PC-9 (cell line): ENCODE measurements around the gene MRPL32. TPM values are rescaled to one million over a fixed set of nuclear protein-coding genes. Genes with fewer than 3 reads are reported as not detected.

Source experiments
- BruUV-seq: library from RNA; stranded (reverse); fragments of 400-500 nt; replicated peaks from 2 replicates; lab custom pipeline; 2021; lab: Mats Ljungman, UMichigan
- CTCF ChIA-PET: fragments of 300-600 bp; sonication (Branson Sonifier 250); formaldehyde crosslinking; loops from one replicate; lab custom pipeline; 2022; ENCODE audit warnings: antibody characterized with exemption; lab: Charles Lee
- POLR2A ChIA-PET: fragments of 300-600 bp; sonication (Branson Sonifier 250); formaldehyde crosslinking; loops from one replicate; lab custom pipeline; 2022; ENCODE audit warnings: antibody characterized with exemption; ENCODE audit not compliant: unreplicated experiment; lab: Charles Lee
- DNase-seq, 2 experiments: peaks; one replicate each; pipeline versions ENCODE4 v3.0.0 to v3.0.0-alpha.2; 2015 to 2022; ENCODE audit warnings: mixed read lengths in 1 of 2
- H2AFZ ChIP-seq: fragments of 200-600 bp; sonication (generic); 2 replicates; pipeline ENCODE4 v1.8.1; 2017; ENCODE audit warnings: antibody characterized with exemption
- H3F3A ChIP-seq: fragments of 200-600 bp; sonication (generic); 2 replicates; pipeline ENCODE4 v1.8.1; 2017; ENCODE audit warnings: antibody characterized with exemption, mild to moderate bottlenecking, low read depth; ENCODE audit not compliant: insufficient read depth
- H3K27ac ChIP-seq: fragments of 200-600 bp; sonication (generic); 2 replicates; pipeline ENCODE4 v1.6.1; 2016; ENCODE audit warnings: mixed run types
- H3K27me3 ChIP-seq: fragments of 200-600 bp; sonication (generic); 2 replicates; pipeline ENCODE4 v1.6.1; 2016; ENCODE audit warnings: low read depth, mixed run types; ENCODE audit not compliant: insufficient read depth
- H3K36me3 ChIP-seq: fragments of 200-600 bp; sonication (generic); 2 replicates; pipeline ENCODE4 v1.6.1; 2016; ENCODE audit warnings: low read depth, mixed run types
- H3K4me1 ChIP-seq: fragments of 200-600 bp; sonication (generic); replicated peaks from 2 replicates; pipeline ENCODE4 v1.6.1; 2016; ENCODE audit warnings: mixed run types; ENCODE audit not compliant: insufficient read depth
- H3K4me2 ChIP-seq: fragments of 200-600 bp; sonication (generic); 2 replicates; pipeline ENCODE4 v1.6.1; 2017; ENCODE audit warnings: mixed run types
- H3K4me3 ChIP-seq: fragments of 200-600 bp; sonication (generic); 2 replicates; pipeline ENCODE4 v1.6.1; 2016; ENCODE audit warnings: mixed run types
- H3K79me2 ChIP-seq: fragments of 200-600 bp; sonication (generic); 2 replicates; pipeline ENCODE4 v1.6.1; 2017; ENCODE audit warnings: low read depth, mixed run types
- H3K9me2 ChIP-seq: fragments of 200-600 bp; sonication (generic); 2 replicates; pipeline ENCODE4 v1.8.1; 2017; ENCODE audit warnings: mild to moderate bottlenecking; ENCODE audit not compliant: insufficient read depth
- H3K9me3 ChIP-seq: fragments of 200-600 bp; sonication (generic); 2 replicates; pipeline ENCODE4 v1.8.1; 2016; ENCODE audit warnings: low read depth; ENCODE audit not compliant: insufficient read depth
- H4K20me1 ChIP-seq: fragments of 200-600 bp; sonication (generic); 2 replicates; pipeline ENCODE4 v1.8.1; 2017; ENCODE audit not compliant: insufficient read depth
- CTCF ChIP-seq: fragments of 200-600 bp; sonication (generic); conservative IDR thresholded peaks from 2 replicates; pipeline ENCODE4 v1.6.1; 2017; ENCODE audit warnings: mixed run types, antibody characterized with exemption, mild to moderate bottlenecking, moderate library complexity
- EZH2 ChIP-seq: fragments of 200-600 bp; sonication (generic); IDR thresholded peaks from 2 replicates; pipeline ENCODE4 v1.8.0; 2017; ENCODE audit warnings: antibody characterized with exemption, low read depth
- intact Hi-C: fragments of 100-400 bp; cut with micrococcal nuclease; formaldehyde crosslinking; loops from one replicate; pipeline ENCODE4 v1.10.0; 2022; ENCODE audit not compliant: unreplicated experiment
- total RNA-seq: library from RNA; stranded (reverse); gene quantifications from 2 replicates; pipeline ENCODE4 v1.2.3, GENCODE V29; 2021

Gene MRPL32
- total RNA-seq, 1 experiment from 2014 or later: 50.6 TPM

- H3K27me3 ChIP-seq: no peaks in the 10 kb centered on the region
- BruUV-seq: no TSS peak
- no peak for DNase-seq
- H3K4me1 ChIP-seq: peaks cover 18% of the 10 kb centered on the region
- no peaks in the 10 kb centered on the region for H3K9me2 ChIP-seq
- no peak overlapping the region for H3K4me2 ChIP-seq
- CTCF ChIA-PET: interaction anchor here (0.6 to 0.7 kb wide), 2 partner anchors 410 to 1012 kb away, joined by 3 to 10 read pairs; partner anchors contain the start of gene UBE2D4
- no peak overlapping the region for H3K4me3 ChIP-seq
- H3K9me3 ChIP-seq: no peaks in the 10 kb centered on the region
- intact Hi-C loops: no loop called here
- H3K36me3 ChIP-seq: peaks cover 14% of the 10 kb centered on the region
- H3F3A ChIP-seq: peaks cover 30% of the 10 kb centered on the region
- no peak overlapping the region for H3K27ac ChIP-seq
- no peak overlapping the region for H2AFZ ChIP-seq
- POLR2A ChIA-PET: interaction anchor here (0.5 kb wide), 1 partner anchor 18 kb away, joined by 20 read pairs; the partner anchor contains the start of genes MRPL32 and PSMA2
- peaks cover 20% of the 10 kb centered on the region for H3K79me2 ChIP-seq
- no peaks in the 10 kb centered on the region for H4K20me1 ChIP-seq
- TF ChIP-seq CTCF: no peak
These were observed 18.2 kb upstream of the MRPL32 start for GRCh38 chr7:42914009-42914408.

- no peaks in the 10 kb centered on the region for H3K9me2 ChIP-seq
- H2AFZ ChIP-seq: no peak overlapping the region
- no peaks in the 10 kb centered on the region for H3K9me3 ChIP-seq
- intact Hi-C loops: no loop called here
- H4K20me1 ChIP-seq: no peaks in the 10 kb centered on the region
- H3K4me3 ChIP-seq: no peak overlapping the region
- peaks cover 30% of the 10 kb centered on the region for H3F3A ChIP-seq
- ChIA-PET CTCF (interaction anchor here (0.6 to 0.7 kb wide), 2 partner anchors 410 to 1012 kb away, joined by 3 to 10 read pairs; partner anchors contain the start of gene UBE2D4), POLR2A (interaction anchor here (0.5 kb wide), 1 partner anchor 18 kb away, joined by 20 read pairs; the partner anchor contains the start of genes MRPL32 and PSMA2)
- no peaks in the 10 kb centered on the region for H3K27me3 ChIP-seq
- no peak overlapping the region for H3K4me2 ChIP-seq
- H3K79me2 ChIP-seq: peaks cover 16% of the 10 kb centered on the region
- peak overlapping the region; percentile 53 for H3K27ac ChIP-seq
- H3K4me1 ChIP-seq: peaks cover 18% of the 10 kb centered on the region
- no TSS peak for BruUV-seq
- DNase-seq: peak in 1 of 2 experiments; percentile 74
- TF ChIP-seq CTCF (no peak), EZH2 (no peak)
- peaks cover 20% of the 10 kb centered on the region for H3K36me3 ChIP-seq
These were observed 17.6 kb upstream of the MRPL32 start for GRCh38 chr7:42914421-42915045.

DNA sequence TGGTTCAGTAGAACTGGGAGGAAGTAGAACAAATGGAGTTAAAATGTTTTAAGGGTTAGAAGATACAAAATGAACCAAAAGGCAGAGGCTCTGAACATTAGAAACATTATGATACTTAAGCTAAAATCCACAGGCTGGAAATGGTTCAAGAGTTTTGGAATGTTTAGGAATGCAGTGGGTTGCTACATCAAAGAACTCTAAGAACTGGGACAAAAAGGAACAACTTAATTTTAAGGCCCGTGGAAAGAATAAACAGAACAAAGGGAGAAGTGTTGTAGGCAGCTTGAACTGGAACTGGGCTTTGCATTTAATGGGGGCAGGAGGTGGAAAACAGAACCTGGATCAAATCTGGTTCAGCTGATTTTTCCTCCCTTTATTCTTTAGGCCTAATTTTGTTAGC lies 16.8 kb upstream of the MRPL32 start:
- no peak overlapping the region for H3K4me2 ChIP-seq
- peaks cover 30% of the 10 kb centered on the region for H3F3A ChIP-seq
- peak overlapping the region; percentile 53; the same call in 1 of the 2 replicates for H3K27ac ChIP-seq
- TF ChIP-seq EZH2 (no peak), CTCF (no peak)
- CTCF ChIA-PET: no interaction called here
- no peaks in the 10 kb centered on the region for H4K20me1 ChIP-seq
- no peaks in the 10 kb centered on the region for H3K27me3 ChIP-seq
- no peak overlapping the region for H2AFZ ChIP-seq
- H3K9me3 ChIP-seq: no peaks in the 10 kb centered on the region
- DNase-seq: no peak
- H3K36me3 ChIP-seq: peaks cover 24% of the 10 kb centered on the region; the same call in 1 of the 2 replicates
- intact Hi-C loops: no loop called here
- POLR2A ChIA-PET: no interaction called here
- H3K9me2 ChIP-seq: no peaks in the 10 kb centered on the region
- H3K4me3 ChIP-seq: no peak overlapping the region
- no TSS peak for BruUV-seq
- peaks cover 18% of the 10 kb centered on the region for H3K4me1 ChIP-seq
- peaks cover 10% of the 10 kb centered on the region for H3K79me2 ChIP-seq
